ENCODE measurements around the gene CHST9. TPM values are rescaled to one million over a fixed set of nuclear protein-coding genes. Genes with fewer than 3 reads are reported as not detected.
A peak's percentile ranks its signal among the peaks of the same experiment; 100 is the strongest.

The CHST9 gene
- total and polyA plus RNA-seq, 2 experiments from 2014 or later, result 15.5 to 16.8 TPM

DNA sequence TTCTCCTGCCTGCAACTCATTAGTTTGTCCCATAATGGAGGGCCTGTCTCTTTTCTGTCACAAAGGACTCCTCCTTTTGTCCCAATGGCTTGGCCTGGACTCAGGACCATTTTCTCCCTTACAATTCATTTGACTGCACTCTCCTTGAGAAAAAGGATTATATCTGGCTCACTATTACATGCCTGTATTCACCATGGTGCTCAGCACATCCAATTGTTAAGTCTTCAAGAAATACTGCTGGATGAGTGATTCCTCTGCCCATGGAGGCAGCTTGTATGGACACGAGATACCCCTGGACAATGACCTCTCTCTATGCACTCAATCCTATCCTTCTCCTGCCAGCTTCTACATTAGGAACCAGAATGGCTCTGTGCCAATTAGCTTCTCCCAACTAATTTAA, 47.0 kb downstream of the CHST9 start (continued):
- TF ChIP-seq, protein P1, sequence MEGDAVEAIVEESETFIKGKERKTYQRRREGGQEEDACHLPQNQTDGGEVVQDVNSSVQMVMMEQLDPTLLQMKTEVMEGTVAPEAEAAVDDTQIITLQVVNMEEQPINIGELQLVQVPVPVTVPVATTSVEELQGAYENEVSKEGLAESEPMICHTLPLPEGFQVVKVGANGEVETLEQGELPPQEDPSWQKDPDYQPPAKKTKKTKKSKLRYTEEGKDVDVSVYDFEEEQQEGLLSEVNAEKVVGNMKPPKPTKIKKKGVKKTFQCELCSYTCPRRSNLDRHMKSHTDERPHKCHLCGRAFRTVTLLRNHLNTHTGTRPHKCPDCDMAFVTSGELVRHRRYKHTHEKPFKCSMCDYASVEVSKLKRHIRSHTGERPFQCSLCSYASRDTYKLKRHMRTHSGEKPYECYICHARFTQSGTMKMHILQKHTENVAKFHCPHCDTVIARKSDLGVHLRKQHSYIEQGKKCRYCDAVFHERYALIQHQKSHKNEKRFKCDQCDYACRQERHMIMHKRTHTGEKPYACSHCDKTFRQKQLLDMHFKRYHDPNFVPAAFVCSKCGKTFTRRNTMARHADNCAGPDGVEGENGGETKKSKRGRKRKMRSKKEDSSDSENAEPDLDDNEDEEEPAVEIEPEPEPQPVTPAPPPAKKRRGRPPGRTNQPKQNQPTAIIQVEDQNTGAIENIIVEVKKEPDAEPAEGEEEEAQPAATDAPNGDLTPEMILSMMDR (conservative IDR thresholded peaks at IDR 0.05; ENCODE audit: low read depth in 2 of 2), result no peak
- TF ChIP-seq, protein P2, sequence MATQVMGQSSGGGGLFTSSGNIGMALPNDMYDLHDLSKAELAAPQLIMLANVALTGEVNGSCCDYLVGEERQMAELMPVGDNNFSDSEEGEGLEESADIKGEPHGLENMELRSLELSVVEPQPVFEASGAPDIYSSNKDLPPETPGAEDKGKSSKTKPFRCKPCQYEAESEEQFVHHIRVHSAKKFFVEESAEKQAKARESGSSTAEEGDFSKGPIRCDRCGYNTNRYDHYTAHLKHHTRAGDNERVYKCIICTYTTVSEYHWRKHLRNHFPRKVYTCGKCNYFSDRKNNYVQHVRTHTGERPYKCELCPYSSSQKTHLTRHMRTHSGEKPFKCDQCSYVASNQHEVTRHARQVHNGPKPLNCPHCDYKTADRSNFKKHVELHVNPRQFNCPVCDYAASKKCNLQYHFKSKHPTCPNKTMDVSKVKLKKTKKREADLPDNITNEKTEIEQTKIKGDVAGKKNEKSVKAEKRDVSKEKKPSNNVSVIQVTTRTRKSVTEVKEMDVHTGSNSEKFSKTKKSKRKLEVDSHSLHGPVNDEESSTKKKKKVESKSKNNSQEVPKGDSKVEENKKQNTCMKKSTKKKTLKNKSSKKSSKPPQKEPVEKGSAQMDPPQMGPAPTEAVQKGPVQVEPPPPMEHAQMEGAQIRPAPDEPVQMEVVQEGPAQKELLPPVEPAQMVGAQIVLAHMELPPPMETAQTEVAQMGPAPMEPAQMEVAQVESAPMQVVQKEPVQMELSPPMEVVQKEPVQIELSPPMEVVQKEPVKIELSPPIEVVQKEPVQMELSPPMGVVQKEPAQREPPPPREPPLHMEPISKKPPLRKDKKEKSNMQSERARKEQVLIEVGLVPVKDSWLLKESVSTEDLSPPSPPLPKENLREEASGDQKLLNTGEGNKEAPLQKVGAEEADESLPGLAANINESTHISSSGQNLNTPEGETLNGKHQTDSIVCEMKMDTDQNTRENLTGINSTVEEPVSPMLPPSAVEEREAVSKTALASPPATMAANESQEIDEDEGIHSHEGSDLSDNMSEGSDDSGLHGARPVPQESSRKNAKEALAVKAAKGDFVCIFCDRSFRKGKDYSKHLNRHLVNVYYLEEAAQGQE (IDR thresholded peaks at IDR 0.05; ENCODE audit: unreplicated experiment), result no peak
- TF ChIP-seq EZH2phosphoT487 (IDR thresholded peaks at IDR 0.05; ENCODE audit: unreplicated experiment) (no peak), ZNF331 (CRISPR knock-in tag; IDR thresholded peaks at IDR 0.05; ENCODE audit: low read depth) (no peak), ZNF114 (CRISPR knock-in tag; IDR thresholded peaks at IDR 0.05) (no peak), JUNB (IDR thresholded peaks at IDR 0.05; ENCODE audit: unreplicated experiment) (no peak)

DNA sequence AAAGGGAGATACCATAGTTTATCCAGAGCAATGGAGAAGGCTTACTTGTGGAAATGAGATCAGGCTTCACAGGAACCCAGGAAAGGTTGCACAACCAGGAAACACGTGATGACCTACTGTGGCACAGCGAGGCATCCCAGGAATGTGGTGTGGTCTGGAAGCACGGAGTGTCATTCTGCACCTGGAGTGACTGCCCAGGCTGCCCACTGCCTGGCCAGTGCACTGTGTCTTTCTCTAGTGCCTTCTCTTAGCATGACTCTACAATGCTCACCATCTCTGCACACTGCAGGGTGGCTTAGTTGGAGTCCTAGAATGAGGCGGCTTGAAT, 48.9 kb downstream of the CHST9 start:
- H3K36me3 Mint-ChIP-seq (ENCODE audit: low read depth), result no peaks in the 10 kb centered on the region

More for the DNA sequence above, 48.9 kb downstream of the CHST9 start:
- Histone ChIP-seq H3K9me2 (ENCODE audit: insufficient read depth) (no peaks in the 10 kb centered on the region), H3K4me2 (no peak overlapping the region), H3K79me2 (replicated peaks; ENCODE audit: insufficient read depth) (no peaks in the 10 kb centered on the region), H3K27me3 (ENCODE audit: insufficient read depth) (no peaks in the 10 kb centered on the region), H3K4me1 (ENCODE audit: insufficient read depth) (peaks cover 4% of the 10 kb centered on the region), H2AFZ (no peak overlapping the region), H3K27ac (ENCODE audit: low read depth) (no peak overlapping the region), H3F3A (replicated peaks; ENCODE audit: low read depth) (no peaks in the 10 kb centered on the region), H3K36me3 (ENCODE audit: insufficient read depth) (no peaks in the 10 kb centered on the region), H3K4me3 (no peak overlapping the region), H4K20me1 (replicated peaks; ENCODE audit: insufficient read depth) (no peaks in the 10 kb centered on the region)
- no peak overlapping the region for H3K27ac Mint-ChIP-seq
- DNase-seq (ENCODE audit: low spot score), result peak; percentile 76
- peak; percentile 89 for ATAC-seq
- peaks cover 18% of the 10 kb centered on the region for H3K4me1 Mint-ChIP-seq
- TF ChIP-seq STAT1 (IDR thresholded peaks at IDR 0.05; ENCODE audit: unreplicated experiment) (no peak), EZH2 (IDR thresholded peaks at IDR 0.05; ENCODE audit: low read depth, unreplicated experiment) (no peak), JUNB (IDR thresholded peaks at IDR 0.05; ENCODE audit: unreplicated experiment) (no peak), ZNF114 (CRISPR knock-in tag; IDR thresholded peaks at IDR 0.05) (no peak)
- TF ChIP-seq, protein P3, sequence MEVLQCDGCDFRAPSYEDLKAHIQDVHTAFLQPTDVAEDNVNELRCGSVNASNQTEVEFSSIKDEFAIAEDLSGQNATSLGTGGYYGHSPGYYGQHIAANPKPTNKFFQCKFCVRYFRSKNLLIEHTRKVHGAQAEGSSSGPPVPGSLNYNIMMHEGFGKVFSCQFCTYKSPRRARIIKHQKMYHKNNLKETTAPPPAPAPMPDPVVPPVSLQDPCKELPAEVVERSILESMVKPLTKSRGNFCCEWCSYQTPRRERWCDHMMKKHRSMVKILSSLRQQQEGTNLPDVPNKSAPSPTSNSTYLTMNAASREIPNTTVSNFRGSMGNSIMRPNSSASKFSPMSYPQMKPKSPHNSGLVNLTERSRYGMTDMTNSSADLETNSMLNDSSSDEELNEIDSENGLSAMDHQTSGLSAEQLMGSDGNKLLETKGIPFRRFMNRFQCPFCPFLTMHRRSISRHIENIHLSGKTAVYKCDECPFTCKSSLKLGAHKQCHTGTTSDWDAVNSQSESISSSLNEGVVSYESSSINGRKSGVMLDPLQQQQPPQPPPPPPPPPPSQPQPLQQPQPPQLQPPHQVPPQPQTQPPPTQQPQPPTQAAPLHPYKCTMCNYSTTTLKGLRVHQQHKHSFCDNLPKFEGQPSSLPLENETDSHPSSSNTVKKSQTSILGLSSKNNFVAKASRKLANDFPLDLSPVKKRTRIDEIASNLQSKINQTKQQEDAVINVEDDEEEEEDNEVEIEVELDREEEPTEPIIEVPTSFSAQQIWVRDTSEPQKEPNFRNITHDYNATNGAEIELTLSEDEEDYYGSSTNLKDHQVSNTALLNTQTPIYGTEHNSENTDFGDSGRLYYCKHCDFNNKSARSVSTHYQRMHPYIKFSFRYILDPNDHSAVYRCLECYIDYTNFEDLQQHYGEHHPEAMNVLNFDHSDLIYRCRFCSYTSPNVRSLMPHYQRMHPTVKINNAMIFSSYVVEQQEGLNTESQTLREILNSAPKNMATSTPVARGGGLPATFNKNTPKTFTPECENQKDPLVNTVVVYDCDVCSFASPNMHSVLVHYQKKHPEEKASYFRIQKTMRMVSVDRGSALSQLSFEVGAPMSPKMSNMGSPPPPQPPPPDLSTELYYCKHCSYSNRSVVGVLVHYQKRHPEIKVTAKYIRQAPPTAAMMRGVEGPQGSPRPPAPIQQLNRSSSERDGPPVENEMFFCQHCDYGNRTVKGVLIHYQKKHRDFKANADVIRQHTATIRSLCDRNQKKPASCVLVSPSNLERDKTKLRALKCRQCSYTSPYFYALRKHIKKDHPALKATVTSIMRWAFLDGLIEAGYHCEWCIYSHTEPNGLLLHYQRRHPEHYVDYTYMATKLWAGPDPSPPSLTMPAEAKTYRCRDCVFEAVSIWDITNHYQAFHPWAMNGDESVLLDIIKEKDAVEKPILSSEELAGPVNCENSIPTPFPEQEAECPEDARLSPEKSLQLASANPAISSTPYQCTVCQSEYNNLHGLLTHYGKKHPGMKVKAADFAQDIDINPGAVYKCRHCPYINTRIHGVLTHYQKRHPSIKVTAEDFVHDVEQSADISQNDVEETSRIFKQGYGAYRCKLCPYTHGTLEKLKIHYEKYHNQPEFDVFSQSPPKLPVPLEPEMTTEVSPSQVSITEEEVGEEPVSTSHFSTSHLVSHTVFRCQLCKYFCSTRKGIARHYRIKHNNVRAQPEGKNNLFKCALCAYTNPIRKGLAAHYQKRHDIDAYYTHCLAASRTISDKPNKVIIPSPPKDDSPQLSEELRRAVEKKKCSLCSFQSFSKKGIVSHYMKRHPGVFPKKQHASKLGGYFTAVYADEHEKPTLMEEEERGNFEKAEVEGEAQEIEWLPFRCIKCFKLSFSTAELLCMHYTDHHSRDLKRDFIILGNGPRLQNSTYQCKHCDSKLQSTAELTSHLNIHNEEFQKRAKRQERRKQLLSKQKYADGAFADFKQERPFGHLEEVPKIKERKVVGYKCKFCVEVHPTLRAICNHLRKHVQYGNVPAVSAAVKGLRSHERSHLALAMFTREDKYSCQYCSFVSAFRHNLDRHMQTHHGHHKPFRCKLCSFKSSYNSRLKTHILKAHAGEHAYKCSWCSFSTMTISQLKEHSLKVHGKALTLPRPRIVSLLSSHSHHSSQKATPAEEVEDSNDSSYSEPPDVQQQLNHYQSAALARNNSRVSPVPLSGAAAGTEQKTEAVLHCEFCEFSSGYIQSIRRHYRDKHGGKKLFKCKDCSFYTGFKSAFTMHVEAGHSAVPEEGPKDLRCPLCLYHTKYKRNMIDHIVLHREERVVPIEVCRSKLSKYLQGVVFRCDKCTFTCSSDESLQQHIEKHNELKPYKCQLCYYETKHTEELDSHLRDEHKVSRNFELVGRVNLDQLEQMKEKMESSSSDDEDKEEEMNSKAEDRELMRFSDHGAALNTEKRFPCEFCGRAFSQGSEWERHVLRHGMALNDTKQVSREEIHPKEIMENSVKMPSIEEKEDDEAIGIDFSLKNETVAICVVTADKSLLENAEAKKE (CRISPR knock-in tag; IDR thresholded peaks at IDR 0.05), result no peak; the same call in 1 of the 2 replicates
- H3K27me3 Mint-ChIP-seq (ENCODE audit: insufficient read depth, low read depth, poor library complexity), result peaks cover 2% of the 10 kb centered on the region
- no peaks in the 10 kb centered on the region for H3K9me3 Mint-ChIP-seq
- H3K4me3 Mint-ChIP-seq, result no peak overlapping the region
